ENCODE results near the gene TNS1. TPM values are rescaled to one million over a fixed set of nuclear protein-coding genes. Genes with fewer than 3 reads are reported as not detected.

Gene TNS1
- total and polyA plus RNA-seq, 2 donors (not counting 1 experiment from before 2014, with no cell fraction given): 0.10 to 0.86 TPM

GRCh38 chr2:217944923-217945322, 57.9 kb downstream of the TNS1 start:
- ATAC-seq (ENCODE audit: low read depth): no peak
- no peak overlapping the region for H3K4me3 ChIP-seq (ENCODE audit: control extremely low read depth in 1 of 5, extremely low read depth in 1 of 5, insufficient read depth in 1 of 5, low read depth in 2 of 5, low read length in 4 of 5)
- H3K27me3 Mint-ChIP-seq: peaks cover 35% of the 10 kb centered on the region
- H3K4me3 Mint-ChIP-seq: no peak overlapping the region
- no peak for TF ChIP-seq CTCF (IDR thresholded peaks at IDR 0.05)
- TF ChIP-seq EZH2 (IDR thresholded peaks at IDR 0.05; ENCODE audit: borderline replicate concordance, insufficient read depth, low read depth, low read length, poor library complexity, severe bottlenecking): no peak
- no peaks in the 10 kb centered on the region for H3K36me3 ChIP-seq (replicated peaks in 1 of 2; ENCODE audit: control extremely low read depth in 1 of 2, control insufficient read depth in 1 of 2, extremely low read depth in 1 of 2, insufficient read depth in 2 of 2, low read length in 1 of 2)
- POLR2A ChIA-PET: no interaction called here
- no peaks in the 10 kb centered on the region for H4K20me1 ChIP-seq (ENCODE audit: control insufficient read depth, insufficient read depth, low read length, poor library complexity, severe bottlenecking)
- no peak overlapping the region for H3K4me2 ChIP-seq (replicated peaks; ENCODE audit: low read depth, low read length, poor library complexity, severe bottlenecking)
- H3K4me1 Mint-ChIP-seq: no peaks in the 10 kb centered on the region
- H3K27ac Mint-ChIP-seq: no peak overlapping the region
- H3K9me3 ChIP-seq (ENCODE audit: control extremely low read depth in 1 of 3, control insufficient read depth in 2 of 3, insufficient read depth in 1 of 3, low read length in 2 of 3): no peaks in the 10 kb centered on the region
- no peaks in the 10 kb centered on the region for H3K79me2 ChIP-seq (ENCODE audit: control insufficient read depth, insufficient read depth, low read length)
- H3K9ac ChIP-seq (ENCODE audit: low read length): no peak overlapping the region
- H3K4me1 ChIP-seq (ENCODE audit: control insufficient read depth in 2 of 2, insufficient read depth in 2 of 2, low read length in 2 of 2): no peaks in the 10 kb centered on the region
- CTCF ChIA-PET: no interaction called here
- H3K27ac ChIP-seq (ENCODE audit: low read length in 2 of 2): no peak overlapping the region
- 88% methylated on average over 4 of the region's 8 CpGs for WGBS (ENCODE audit: insufficient coverage)
- H2AFZ ChIP-seq (ENCODE audit: insufficient read depth, low read depth, low read length, poor library complexity, severe bottlenecking): no peak overlapping the region
- intact Hi-C loops (cut with micrococcal nuclease): no loop called here
- peaks cover 0 to 13% (median 0%) of the 10 kb centered on the region in 4 experiments for H3K27me3 ChIP-seq (replicated peaks in 1 of 4; ENCODE audit: control extremely low read depth in 1 of 4, control insufficient read depth in 3 of 4, insufficient read depth in 4 of 4, low read length in 3 of 4)
- no peak for DNase-seq
- no peaks in the 10 kb centered on the region for H3K9me3 Mint-ChIP-seq (ENCODE audit: insufficient read depth)

GRCh38 chr2:217944366-217944765, 58.4 kb downstream of the TNS1 start:
- TF ChIP-seq EZH2 (IDR thresholded peaks at IDR 0.05; ENCODE audit: borderline replicate concordance, insufficient read depth, low read depth, low read length, poor library complexity, severe bottlenecking) (no peak), CTCF (IDR thresholded peaks at IDR 0.05) (no peak)
- ATAC-seq (ENCODE audit: low read depth) (no peak), DNase-seq (no peak)
- CTCF ChIA-PET: no interaction called here
- H3K27ac Mint-ChIP-seq: no peak overlapping the region
- intact Hi-C loops (cut with micrococcal nuclease): no loop called here
- Histone ChIP-seq H3K9me3 (ENCODE audit: control extremely low read depth in 1 of 3, control insufficient read depth in 2 of 3, insufficient read depth in 1 of 3, low read length in 2 of 3) (no peaks in the 10 kb centered on the region), H3K79me2 (ENCODE audit: control insufficient read depth, insufficient read depth, low read length) (no peaks in the 10 kb centered on the region), H3K9ac (ENCODE audit: low read length) (no peak overlapping the region), H3K36me3 (replicated peaks in 1 of 2; ENCODE audit: control extremely low read depth in 1 of 2, control insufficient read depth in 1 of 2, extremely low read depth in 1 of 2, insufficient read depth in 2 of 2, low read length in 1 of 2) (no peaks in the 10 kb centered on the region), H2AFZ (ENCODE audit: insufficient read depth, low read depth, low read length, poor library complexity, severe bottlenecking) (no peak overlapping the region), H3K4me3 (ENCODE audit: control extremely low read depth in 1 of 5, extremely low read depth in 1 of 5, insufficient read depth in 1 of 5, low read depth in 2 of 5, low read length in 4 of 5) (no peak overlapping the region), H4K20me1 (ENCODE audit: control insufficient read depth, insufficient read depth, low read length, poor library complexity, severe bottlenecking) (no peaks in the 10 kb centered on the region), H3K4me1 (ENCODE audit: control insufficient read depth in 2 of 2, insufficient read depth in 2 of 2, low read length in 2 of 2) (no peaks in the 10 kb centered on the region), H3K4me2 (replicated peaks; ENCODE audit: low read depth, low read length, poor library complexity, severe bottlenecking) (no peak overlapping the region), H3K27ac (ENCODE audit: low read length in 2 of 2) (no peak overlapping the region), H3K27me3 (replicated peaks in 1 of 4; ENCODE audit: control extremely low read depth in 1 of 4, control insufficient read depth in 3 of 4, insufficient read depth in 4 of 4, low read length in 3 of 4) (peaks cover 0 to 13% (median 0%) of the 10 kb centered on the region in 4 experiments)
- H3K27me3 Mint-ChIP-seq: peaks cover 35% of the 10 kb centered on the region
- no peaks in the 10 kb centered on the region for H3K4me1 Mint-ChIP-seq
- H3K4me3 Mint-ChIP-seq: no peak overlapping the region
- POLR2A ChIA-PET: no interaction called here
- H3K9me3 Mint-ChIP-seq (ENCODE audit: insufficient read depth): no peaks in the 10 kb centered on the region
- WGBS (ENCODE audit: insufficient coverage): no CpG with 5 or more reads among the region's 3 CpGs

Measured in B cell (primary cell).